HG03460 (cell line): ENCODE results near the gene DOK3.
"Not testable (repeated sequence)": the region's sequence is repeated elsewhere in the genome, so short reads cannot be mapped to it uniquely, and the experiment has no call there.

Source experiments
- ATAC-seq: cut with Tn5 transposase; IDR thresholded peaks from one replicate; pipeline ENCODE4 v1.9.1; 2021; ENCODE audit not compliant: unreplicated experiment

The DOK3 gene

DNA sequence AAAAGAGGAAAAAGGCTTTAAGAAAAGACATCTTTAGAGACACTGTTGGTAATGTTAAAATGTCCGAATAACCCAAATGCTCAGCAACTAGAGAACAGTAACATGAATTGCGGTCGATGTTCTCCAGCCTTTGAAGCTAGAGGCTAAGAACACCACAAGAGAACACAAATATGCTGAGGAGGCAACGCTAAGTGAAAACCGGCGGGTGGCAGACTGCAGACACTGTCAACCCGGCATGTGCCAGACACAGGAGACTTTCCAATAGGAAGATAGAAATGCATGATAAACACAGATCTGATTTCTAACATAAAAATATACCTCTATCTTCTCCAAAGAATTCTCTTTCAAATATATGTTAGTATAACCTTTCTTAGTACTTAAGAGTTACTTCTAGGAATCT is 25.5 kb upstream of the DOK3 start:
- no peak for ATAC-seq

DNA sequence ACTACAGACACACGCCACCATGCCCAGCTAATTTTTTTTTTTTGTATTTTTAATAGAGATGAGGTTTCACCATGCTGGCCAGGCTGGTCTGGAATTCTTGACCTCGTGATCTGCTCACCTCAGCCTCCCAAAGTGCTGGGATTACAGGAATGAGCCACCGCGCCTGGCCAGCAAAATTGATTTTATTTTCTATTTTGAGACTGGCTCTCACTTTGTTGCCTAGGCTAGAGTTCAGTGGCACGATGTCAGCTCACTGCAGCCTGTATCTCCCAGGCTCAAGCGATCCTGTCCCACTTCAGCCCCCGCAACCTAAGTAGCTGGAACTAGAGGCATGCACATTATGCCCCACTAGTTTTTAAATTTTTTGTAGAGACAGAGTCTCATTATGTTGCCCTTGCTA is 24.8 kb upstream of the DOK3 start:
- not testable (repeated sequence) for ATAC-seq

DNA sequence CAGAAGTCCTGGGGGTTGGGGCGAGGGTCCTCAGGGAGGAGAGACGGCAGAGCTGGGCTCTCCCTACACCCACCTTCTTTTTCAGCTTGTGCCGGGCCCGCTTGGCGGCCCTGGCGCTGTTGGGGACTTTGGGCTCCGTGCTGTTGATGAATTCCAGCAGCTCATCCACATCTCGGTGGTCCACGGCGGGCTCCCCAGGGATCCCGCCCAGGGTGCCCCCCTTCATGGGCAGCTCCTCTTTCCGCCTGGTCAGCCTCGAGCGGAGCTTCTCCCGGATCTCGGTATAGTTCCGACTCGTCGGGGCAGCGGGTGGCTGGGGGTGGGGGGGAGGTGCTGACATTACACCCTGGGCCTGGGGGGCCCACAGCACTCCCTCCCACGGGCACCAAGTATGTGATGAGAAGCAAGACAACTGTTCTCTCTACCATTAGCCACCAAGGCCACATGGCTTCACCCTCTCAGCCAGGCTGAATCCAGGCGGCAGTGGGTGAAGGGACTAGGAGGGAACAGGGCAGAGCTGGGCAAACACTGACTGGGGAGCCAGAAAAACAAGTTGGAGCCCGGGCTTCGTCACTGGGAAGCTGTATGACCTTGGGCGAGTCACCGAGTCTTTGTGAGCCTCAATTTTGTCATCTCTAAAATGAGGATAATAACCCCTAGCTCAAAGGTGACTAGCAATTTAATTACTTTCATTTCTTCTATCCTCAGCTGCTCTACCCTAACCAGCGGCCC is 21.7 kb upstream of the DOK3 start:
- ATAC-seq, result no peak

GRCh38 chr5:177530638-177531037 is 21.0 kb upstream of the DOK3 start:
- ATAC-seq, result no peak

DNA sequence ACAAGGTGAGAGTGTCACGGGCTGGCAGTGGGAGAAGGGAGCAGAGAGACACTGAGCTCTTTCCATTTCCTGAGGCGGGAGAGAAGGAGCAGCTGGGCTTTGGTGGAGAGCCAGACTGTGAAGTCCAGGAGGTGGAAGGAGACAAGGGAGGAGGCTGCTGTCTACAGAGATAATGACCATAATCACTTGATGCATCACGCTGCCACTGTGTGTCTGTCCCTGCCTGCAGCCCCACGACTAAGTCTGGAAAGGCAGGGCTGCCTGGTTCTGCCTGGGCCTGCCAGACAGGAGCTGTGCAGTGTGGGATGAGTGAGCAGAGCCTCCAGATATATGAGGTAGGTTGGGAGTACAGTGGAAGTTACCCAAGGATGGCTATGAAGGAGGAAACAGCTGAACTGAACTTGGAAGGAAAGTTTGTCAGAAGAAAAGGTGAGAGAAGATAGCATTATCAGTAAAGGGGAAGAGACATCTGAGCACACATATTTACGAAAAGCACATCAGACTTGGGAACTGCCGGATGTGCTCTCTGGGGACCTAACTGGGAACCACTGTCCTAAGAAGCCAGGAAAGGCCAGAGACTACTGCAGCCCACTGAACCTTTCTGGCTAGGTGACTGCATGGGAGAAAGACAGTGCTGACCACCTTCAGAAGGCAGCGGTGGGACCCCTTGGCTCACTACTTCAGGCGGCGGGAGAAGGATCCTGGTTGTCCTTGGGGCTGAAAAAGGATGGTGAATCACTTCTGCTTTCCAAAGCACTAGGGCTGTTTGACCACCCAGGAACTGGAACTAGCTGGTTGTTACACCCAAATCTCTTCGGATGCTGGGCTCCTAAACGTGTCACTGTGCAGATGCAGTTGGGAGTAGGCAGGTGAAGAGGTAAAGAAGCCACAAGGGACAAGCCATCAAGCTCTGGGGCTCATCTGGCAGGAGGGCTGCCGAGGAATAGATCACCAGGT is 19.9 kb upstream of the DOK3 start:
- no peak for ATAC-seq

- no peak for ATAC-seq
These were observed 19.0 kb upstream of the DOK3 start for GRCh38 chr5:177528631-177529030.

DNA sequence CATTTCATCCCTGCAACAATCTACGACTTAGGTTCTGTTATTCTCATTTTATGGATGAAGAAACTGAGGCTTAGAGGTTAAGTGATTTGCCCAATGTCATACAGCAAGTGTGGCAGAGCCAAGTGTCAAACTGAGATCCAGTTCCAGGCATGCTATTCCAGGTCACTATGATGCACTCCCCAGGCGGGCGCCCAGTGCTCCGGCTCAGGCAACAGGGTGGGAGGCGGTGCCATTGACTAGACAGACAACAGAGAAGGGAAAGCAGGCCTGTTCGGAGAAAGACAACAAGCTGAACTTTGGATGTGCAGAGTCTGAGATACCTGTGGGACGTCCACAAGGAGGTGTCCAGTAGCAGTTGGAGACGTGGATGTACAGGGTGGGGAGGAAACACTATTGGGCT is 18.0 kb upstream of the DOK3 start:
- ATAC-seq, result no peak

DNA sequence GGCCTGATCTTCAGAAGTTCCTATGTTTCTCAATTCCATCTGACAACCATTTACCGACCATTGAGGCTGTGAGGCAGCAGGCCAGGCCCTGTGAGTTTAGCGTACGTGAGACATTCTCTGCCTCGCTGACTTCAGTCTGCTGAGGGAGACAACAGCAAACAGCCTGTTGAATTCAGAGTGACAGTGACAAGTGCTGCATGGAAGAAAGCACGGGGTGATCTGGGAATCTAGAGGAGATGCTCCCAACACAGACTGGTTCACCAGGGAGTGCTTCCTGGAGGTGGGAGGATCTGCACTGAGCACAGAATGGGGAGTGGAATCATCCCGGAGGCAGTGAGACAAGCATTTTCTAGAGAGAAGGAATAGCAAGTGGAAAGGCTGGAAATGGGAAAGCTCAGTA is 17.2 kb upstream of the DOK3 start:
- ATAC-seq, result no peak

- ATAC-seq, result no peak
These were observed 16.6 kb upstream of the DOK3 start for GRCh38 chr5:177526191-177526590.

DNA sequence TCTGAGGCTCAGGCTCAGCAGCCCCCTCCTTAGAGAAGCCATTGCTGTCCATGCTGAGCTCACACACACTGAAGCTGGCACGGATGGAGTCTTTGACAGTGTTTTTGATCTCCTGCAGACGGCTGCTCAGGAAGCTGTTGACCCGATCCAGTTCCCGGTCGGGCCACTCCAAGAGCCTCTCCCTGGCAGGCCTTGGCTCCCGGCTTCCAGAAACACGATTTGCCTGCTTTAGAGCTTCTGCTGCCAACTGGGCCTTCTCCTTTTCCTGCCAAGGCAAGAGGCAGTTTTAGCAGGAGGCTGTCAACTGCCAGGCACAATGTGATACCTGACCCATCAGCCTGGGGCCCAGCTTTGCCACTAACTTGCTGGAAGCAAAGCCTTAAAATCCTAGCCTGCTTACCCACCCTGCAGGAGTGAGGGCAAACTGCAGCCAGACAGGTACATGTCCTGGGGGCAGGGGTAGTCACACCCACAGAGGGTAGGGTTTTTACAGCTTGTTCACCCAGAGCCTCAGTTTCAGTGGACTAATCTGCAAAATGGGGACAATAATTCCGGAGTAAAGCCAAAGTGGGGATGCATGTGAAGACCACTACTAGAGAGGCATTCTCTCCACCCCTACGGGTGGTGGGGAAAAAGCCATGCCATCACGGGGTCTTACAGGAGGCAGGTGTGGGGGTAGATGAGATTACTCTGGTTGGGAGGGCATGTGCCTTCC is 15.5 kb upstream of the DOK3 start:
- no peak for ATAC-seq

GRCh38 chr5:177524539-177524900 is 14.9 kb upstream of the DOK3 start:
- ATAC-seq, result no peak

DNA sequence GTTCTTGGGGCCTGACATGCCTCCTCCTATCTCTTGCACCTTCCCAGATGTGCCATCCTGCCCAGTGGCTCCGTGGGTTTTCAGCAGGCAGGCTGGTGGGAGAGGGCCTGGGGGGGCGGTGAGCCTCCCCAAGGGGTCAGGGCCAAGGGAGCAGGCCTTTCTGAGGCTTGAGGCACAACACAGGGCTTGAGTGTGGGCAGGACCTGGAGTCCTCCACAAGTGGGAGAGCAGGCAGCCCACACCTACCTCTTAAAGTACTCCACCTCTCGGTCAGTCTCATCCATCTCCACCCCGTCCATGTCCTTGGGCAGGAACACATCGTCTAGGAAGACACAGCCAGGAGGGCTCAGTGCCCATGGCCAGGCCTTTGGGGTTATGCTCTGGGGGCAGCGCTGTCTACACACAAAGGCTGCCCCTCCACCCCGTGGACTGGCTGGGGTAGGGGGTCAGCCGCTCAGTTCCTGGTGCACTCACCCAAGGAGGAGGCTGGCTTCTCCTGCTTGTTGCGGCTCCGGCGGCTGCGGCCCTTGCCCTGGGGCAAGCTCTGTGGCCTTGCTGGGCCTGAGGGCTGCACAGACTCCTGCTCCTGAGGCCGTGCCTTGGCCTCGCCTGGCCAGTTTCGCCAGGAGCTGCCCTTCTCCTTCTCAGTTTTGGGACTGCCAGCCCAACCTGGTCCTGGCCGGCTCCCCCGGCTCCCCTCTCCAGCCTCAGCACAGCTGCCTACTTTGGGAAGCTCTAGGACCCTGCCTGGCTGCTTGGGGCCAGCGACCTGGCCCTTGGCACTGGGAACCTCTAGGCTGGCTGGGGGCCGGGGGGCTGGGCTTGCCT is 14.3 kb upstream of the DOK3 start:
- no peak for ATAC-seq

GRCh38 chr5:177520916-177521513 is 11.4 kb upstream of the DOK3 start:
- ATAC-seq, result no peak

DNA sequence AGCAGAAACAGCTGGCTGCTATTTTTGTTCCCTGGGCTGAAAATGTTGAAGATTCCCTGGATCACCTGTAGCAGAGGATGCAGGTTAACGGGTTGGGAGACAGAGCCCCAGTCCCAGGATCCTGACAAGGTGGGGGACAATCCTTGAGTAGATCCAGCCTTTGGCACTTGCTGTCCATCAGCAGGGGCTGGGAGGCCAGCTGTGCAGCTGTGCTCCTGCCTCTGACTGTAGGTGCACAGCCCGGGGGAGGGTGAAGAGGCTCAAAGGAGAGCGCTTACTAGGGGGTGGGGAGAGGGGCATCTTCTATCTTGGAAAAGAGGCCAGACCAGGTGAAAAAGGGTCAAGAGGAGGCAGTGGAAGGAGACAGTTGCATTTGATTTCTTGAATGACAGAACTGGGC is 10.6 kb upstream of the DOK3 start:
- ATAC-seq, result no peak

GRCh38 chr5:177519463-177520235 is 10.0 kb upstream of the DOK3 start:
- ATAC-seq, result no peak

DNA sequence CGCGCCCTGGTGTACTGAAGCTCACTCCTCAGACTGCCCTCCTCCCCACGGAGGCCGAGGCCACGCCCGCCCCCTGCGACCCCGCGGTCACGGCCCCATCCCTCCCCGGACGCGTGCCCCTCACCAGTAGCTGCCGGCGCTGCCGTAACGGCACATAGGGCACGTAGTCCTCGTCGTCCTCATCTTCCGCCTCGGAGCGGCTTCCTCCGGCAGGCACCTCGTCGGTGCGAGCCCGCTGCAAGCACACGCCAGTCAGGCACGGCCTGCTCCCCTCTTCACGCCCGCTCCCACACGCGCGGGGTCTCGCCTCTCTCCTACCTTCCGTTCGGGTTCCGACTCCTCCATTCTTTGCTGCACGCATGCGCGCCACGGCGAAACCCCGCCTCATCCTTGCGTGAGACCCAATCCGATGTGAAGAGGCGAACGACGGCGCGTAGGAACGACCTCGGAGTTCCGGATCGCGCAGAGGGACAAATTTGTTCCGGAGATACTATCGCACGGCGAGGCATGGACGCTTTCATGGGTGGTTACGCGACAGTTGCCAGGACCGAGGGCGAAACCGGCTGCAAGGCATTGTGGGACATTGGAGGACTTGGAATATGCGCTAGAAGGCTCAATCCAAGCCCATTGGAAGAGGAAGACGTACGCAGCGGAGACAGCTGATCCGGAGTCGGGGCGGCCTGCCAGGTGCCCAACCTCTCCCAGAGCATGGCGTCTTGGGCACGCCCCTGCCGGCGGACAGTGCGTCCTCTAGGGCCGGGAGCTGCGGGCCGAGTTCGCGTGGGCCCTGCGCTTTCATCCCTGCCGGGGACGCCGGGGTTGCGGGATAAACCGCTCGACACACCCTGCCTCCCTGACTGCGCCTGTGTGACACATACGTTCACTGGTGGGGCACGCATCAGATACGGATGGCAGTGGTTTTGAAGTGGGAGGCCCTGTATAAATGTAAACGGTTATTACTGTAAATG is 7.3 kb upstream of the DOK3 start, which contains the start of gene DDX41:
Gene DDX41 (minus strand): TSS at position 361 of the 968 bp plus-strand sequence. CDS start 16 bp downstream, at position 345.
- peak; percentile 77 for ATAC-seq

DNA sequence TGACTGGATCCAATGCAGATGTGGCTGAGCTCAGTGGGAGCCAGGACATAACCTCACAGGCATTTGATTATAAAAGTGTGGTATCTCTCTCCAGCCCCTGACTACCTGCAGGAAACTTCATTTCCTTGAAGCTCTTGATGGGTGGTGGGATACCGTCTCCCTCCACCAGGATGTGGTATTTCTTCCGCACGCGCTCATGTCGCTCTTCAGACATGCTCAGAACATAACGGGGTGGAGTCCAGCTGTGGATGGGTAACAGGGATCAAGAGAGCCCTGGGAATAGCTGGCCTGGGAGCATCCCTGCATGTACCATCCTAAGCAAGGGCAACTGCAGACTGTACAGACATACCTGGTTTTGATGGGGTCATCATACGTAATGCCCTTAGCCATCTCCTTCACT is 6.0 kb upstream of the DOK3 start:
- ATAC-seq, result no peak

DNA sequence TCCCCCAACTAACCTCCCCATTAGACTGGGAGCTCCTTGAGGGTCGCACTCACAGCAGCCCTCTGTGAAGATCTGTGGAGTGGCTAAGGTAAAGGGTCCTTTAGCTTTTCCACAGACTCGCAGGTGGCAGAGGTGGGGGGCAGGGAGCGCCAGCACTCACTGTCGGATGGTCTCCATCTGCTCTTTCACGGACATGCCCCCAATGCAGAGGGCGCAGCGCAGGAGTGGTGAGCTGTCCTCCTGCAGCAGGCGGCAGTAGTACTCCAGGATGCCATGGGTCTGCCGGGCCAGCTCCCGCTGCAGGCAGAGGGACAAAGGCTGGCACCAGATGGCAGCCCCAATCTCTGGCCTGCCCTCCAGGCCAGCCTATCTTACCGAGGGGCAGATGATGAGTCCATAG is 4.9 kb upstream of the DOK3 start:
- no peak for ATAC-seq
